ENCODE data around the gene ZNF575. TPM values are rescaled to one million over a fixed set of nuclear protein-coding genes. Genes with fewer than 3 reads are reported as not detected.

The ZNF575 gene
- total RNA-seq, 2 experiments from 2014 or later, result 2.9 to 3.7 TPM

GRCh38 chr19:43572171-43572588 lies 39.2 kb downstream of the ZNF575 start:
- Mint-ChIP-seq H3K9me3 (ENCODE audit: low read depth) (no peaks in the 10 kb centered on the region), H3K4me1 (peaks cover 33% of the 10 kb centered on the region), H3K27ac (no peak overlapping the region), H3K27me3 (no peaks in the 10 kb centered on the region), H3K36me3 (peaks cover 3% of the 10 kb centered on the region), H3K4me3 (no peak overlapping the region)
- CTCF ChIA-PET, result interaction anchor here (2.0 kb wide), 1 partner anchor 22 kb away, joined by 9 read pairs; no protein-coding TSS in a partner anchor
- no peak for ATAC-seq
- DNase-seq, result no peak

- H3K36me3 Mint-ChIP-seq, result peaks cover 5% of the 10 kb centered on the region
- no peaks in the 10 kb centered on the region for H3K27me3 Mint-ChIP-seq
- H3K4me1 Mint-ChIP-seq, result peaks cover 43% of the 10 kb centered on the region
- no peak for ATAC-seq
- peak overlapping the region; percentile 95 for H3K4me3 Mint-ChIP-seq
- CTCF ChIA-PET, result interaction anchor here (0.7 to 3.0 kb wide), 10 partner anchors 10 to 128 kb away, joined by 3 to 38 read pairs (median 3); partner anchors contain the start of genes IRGQ, ZNF575 and ZNF576
- peak overlapping the region; percentile 92 for H3K27ac Mint-ChIP-seq
- no peak for DNase-seq
- H3K9me3 Mint-ChIP-seq (ENCODE audit: low read depth), result no peaks in the 10 kb centered on the region
These were observed 41.6 kb downstream of the ZNF575 start for GRCh38 chr19:43574424-43575155.

- Mint-ChIP-seq H3K27ac (peak within 1 kb of the TSS; percentile 92), H3K4me1 (peaks cover 45% of the 10 kb centered on the region), H3K9me3 (ENCODE audit: low read depth) (no peaks in the 10 kb centered on the region), H3K36me3 (peaks cover 5% of the 10 kb centered on the region), H3K27me3 (no peaks in the 10 kb centered on the region), H3K4me3 (peak within 1 kb of the TSS; percentile 95)
- CTCF ChIA-PET, result interaction anchor here (0.7 to 3.0 kb wide), 8 partner anchors 9 to 128 kb away, joined by 3 to 38 read pairs (median 4); partner anchors contain the start of genes IRGQ, ZNF575 and ZNF576
- DNase-seq (peak; percentile 99), ATAC-seq (peak; percentile 97)
These were observed 42.4 kb downstream of the ZNF575 start, which contains the start of the genes PINLYP and XRCC1 for GRCh38 chr19:43575156-43575950. TSS of gene PINLYP (plus strand) at chr19:43575801. CDS start at chr19:43577192, 1,391 bp downstream. TSS of gene XRCC1 (minus strand) at chr19:43575527. CDS start at chr19:43575458, 69 bp downstream.

GRCh38 chr19:43575955-43576878 lies 43.2 kb downstream of the ZNF575 start:
- H3K4me1 Mint-ChIP-seq, result peaks cover 48% of the 10 kb centered on the region
- ATAC-seq (no peak), DNase-seq (no peak)
- CTCF ChIA-PET, result interaction anchor here (2.9 to 3.0 kb wide), 2 partner anchors 19 to 21 kb away, joined by 17 to 38 read pairs; partner anchors contain the start of genes IRGQ and ZNF576
- no peaks in the 10 kb centered on the region for H3K27me3 Mint-ChIP-seq
- H3K27ac Mint-ChIP-seq, result peak overlapping the region; percentile 63
- peaks cover 5% of the 10 kb centered on the region for H3K36me3 Mint-ChIP-seq
- H3K9me3 Mint-ChIP-seq (ENCODE audit: low read depth), result no peaks in the 10 kb centered on the region
- H3K4me3 Mint-ChIP-seq, result peak overlapping the region; percentile 95

GRCh38 chr19:43578787-43579186 lies 45.8 kb downstream of the ZNF575 start:
- ATAC-seq, result no peak
- CTCF ChIA-PET, result interaction anchor here (1.4 to 7.9 kb wide), 3 partner anchors 16 to 24 kb away, joined by 9 to 53 read pairs (median 10); partner anchors contain the start of gene IRGQ
- Mint-ChIP-seq H3K4me3 (peak overlapping the region; percentile 82), H3K36me3 (peaks cover 3% of the 10 kb centered on the region), H3K4me1 (peaks cover 66% of the 10 kb centered on the region), H3K9me3 (ENCODE audit: low read depth) (no peaks in the 10 kb centered on the region), H3K27me3 (no peaks in the 10 kb centered on the region), H3K27ac (peak overlapping the region; percentile 59)
- no peak for DNase-seq

GRCh38 chr19:43581467-43581866 lies 48.5 kb downstream of the ZNF575 start:
- DNase-seq (no peak), ATAC-seq (no peak)
- Mint-ChIP-seq H3K36me3 (peaks cover 15% of the 10 kb centered on the region), H3K9me3 (ENCODE audit: low read depth) (no peaks in the 10 kb centered on the region), H3K4me1 (peaks cover 58% of the 10 kb centered on the region), H3K27me3 (no peaks in the 10 kb centered on the region), H3K4me3 (peak overlapping the region; percentile 82), H3K27ac (peak overlapping the region; percentile 89)
- CTCF ChIA-PET, result interaction anchor here (1.5 to 7.9 kb wide), 4 partner anchors 13 to 45 kb away, joined by 3 to 53 read pairs (median 15); partner anchors contain the start of gene IRGQ

- ATAC-seq (no peak), DNase-seq (no peak)
- peak overlapping the region; percentile 89 for H3K27ac Mint-ChIP-seq
- no peak overlapping the region for H3K4me3 Mint-ChIP-seq
- CTCF ChIA-PET, result interaction anchor here (1.0 to 7.9 kb wide), 3 partner anchors 9 to 28 kb away, joined by 4 to 53 read pairs (median 20); partner anchors contain the start of gene IRGQ
- H3K27me3 Mint-ChIP-seq, result no peaks in the 10 kb centered on the region
- peaks cover 51% of the 10 kb centered on the region for H3K4me1 Mint-ChIP-seq
- no peaks in the 10 kb centered on the region for H3K9me3 Mint-ChIP-seq (ENCODE audit: low read depth)
- H3K36me3 Mint-ChIP-seq, result peaks cover 17% of the 10 kb centered on the region
These were observed 49.5 kb downstream of the ZNF575 start for GRCh38 chr19:43582495-43582894.

GRCh38 chr19:43584484-43584883 lies 51.5 kb downstream of the ZNF575 start:
- Mint-ChIP-seq H3K4me1 (peaks cover 45% of the 10 kb centered on the region), H3K27me3 (no peaks in the 10 kb centered on the region), H3K27ac (peak overlapping the region; percentile 83), H3K9me3 (ENCODE audit: low read depth) (no peaks in the 10 kb centered on the region), H3K36me3 (peaks cover 18% of the 10 kb centered on the region), H3K4me3 (no peak overlapping the region)
- DNase-seq, result no peak
- CTCF ChIA-PET, result interaction anchor here (0.8 to 7.9 kb wide), 7 partner anchors 10 to 138 kb away, joined by 3 to 53 read pairs (median 4); partner anchors contain the start of gene IRGQ
- ATAC-seq, result no peak

Other genes with a start within 250 kb of the ZNF575 start
- not detected for gene CD177, start 179.5 kb upstream of the ZNF575 start, total RNA-seq
- gene TEX101, start 118.3 kb upstream of the ZNF575 start, total RNA-seq, result not detected
- under 1 TPM; 0.23 to 0.33 TPM for gene LYPD3, start 67.6 kb upstream of the ZNF575 start, total RNA-seq
- 10 to 100 TPM; 11.0 to 11.2 TPM for gene PHLDB3, start 28.4 kb upstream of the ZNF575 start, total RNA-seq
- 10 to 100 TPM; 52.6 to 55.8 TPM for gene ETHE1, start 6.0 kb upstream of the ZNF575 start, total RNA-seq
- 10 to 100 TPM; 47.7 to 50.6 TPM for gene XRCC1, start 42.3 kb downstream of the ZNF575 start, total RNA-seq
- 10 to 100 TPM; 16.8 to 19.7 TPM for gene PINLYP, start 42.6 kb downstream of the ZNF575 start, total RNA-seq
- 10 to 100 TPM; 12.9 to 23.0 TPM for gene IRGQ, start 62.9 kb downstream of the ZNF575 start, total RNA-seq
- 10 to 100 TPM; 18.6 to 21.3 TPM for gene ZNF576, start 63.4 kb downstream of the ZNF575 start, total RNA-seq
- under 1 TPM; 0.37 to 0.79 TPM for gene SRRM5, start 78.9 kb downstream of the ZNF575 start, total RNA-seq
- 10 to 100 TPM; 23.0 to 23.2 TPM for gene ZNF428, start 86.4 kb downstream of the ZNF575 start, total RNA-seq
- gene CADM4, start 106.7 kb downstream of the ZNF575 start, total RNA-seq, result under 1 TPM; 0.09 to 0.12 TPM
- gene PLAUR, start 137.0 kb downstream of the ZNF575 start, total RNA-seq, result 10 to 100 TPM; 10.3 to 10.4 TPM
- gene IRGC, start 182.9 kb downstream of the ZNF575 start, total RNA-seq, result not detected
- gene SMG9, start 221.8 kb downstream of the ZNF575 start, total RNA-seq, result 10 to 100 TPM; 62.3 to 74.7 TPM
- 10 to 100 TPM; 43.9 to 53.0 TPM for gene KCNN4, start 247.8 kb downstream of the ZNF575 start, total RNA-seq